IMR-90 (cell line): ENCODE measurements around the gene DSCAM. TPM values are rescaled to one million over a fixed set of nuclear protein-coding genes. Genes with fewer than 3 reads are reported as not detected.

Source experiments
- ATAC-seq: fragments of 200-7000 bp; cut with Tn5 transposase; 2 replicates; pipeline ENCODE4 v1.9.1; 2020; ENCODE audit warnings: low read depth, mild to moderate bottlenecking, moderate library complexity
- BruUV-seq: library from RNA; stranded (reverse); fragments of 400-500 nt; replicated peaks from 2 replicates; lab custom pipeline; 2021; lab: Mats Ljungman, UMichigan
- CTCF ChIA-PET: fragments of 300-600 bp; formaldehyde crosslinking; extraction: SDS; loops from one replicate; lab custom pipeline; 2021; ENCODE audit warnings: antibody characterized with exemption; lab: Yijun Ruan, JAX
- POLR2A ChIA-PET: fragments of 300-600 bp; sonication (Branson Sonifier 250); formaldehyde crosslinking; loops from one replicate; lab custom pipeline; 2022; ENCODE audit warnings: antibody characterized with exemption; ENCODE audit not compliant: unreplicated experiment; lab: Charles Lee
- DNase-seq: peaks from one replicate; pipeline ENCODE4 v3.0.0; 2013
- H2AFZ ChIP-seq: replicated peaks from 2 replicates; pipeline ENCODE3; 2013; ENCODE audit warnings: low read length, mild to moderate bottlenecking; ENCODE audit not compliant: poor library complexity
- H2AK5ac ChIP-seq: 2 replicates; pipeline ENCODE4 v1.6.1; 2013; ENCODE audit warnings: low read depth, low read length, inconsistent platforms
- H2AK9ac ChIP-seq: replicated peaks from 2 replicates; pipeline ENCODE3; 2013; ENCODE audit warnings: mild to moderate bottlenecking, low read depth, low read length, moderate library complexity; ENCODE audit not compliant: poor library complexity
- H2BK120ac ChIP-seq: 2 replicates; pipeline ENCODE4 v1.6.1; 2013; ENCODE audit warnings: low read depth, low read length, inconsistent platforms
- H2BK15ac ChIP-seq: 3 replicates; pipeline ENCODE4 v1.6.1; 2013; ENCODE audit warnings: low read depth, low read length, inconsistent platforms
- H2BK20ac ChIP-seq: 2 replicates; pipeline ENCODE4 v1.6.1; 2013; ENCODE audit warnings: low read depth, mild to moderate bottlenecking, inconsistent platforms, low read length, moderate library complexity
- H2BK5ac ChIP-seq: 2 replicates; pipeline ENCODE4 v1.6.1; 2013; ENCODE audit warnings: mild to moderate bottlenecking, low read depth, low read length, inconsistent platforms; ENCODE audit not compliant: poor library complexity, severe bottlenecking
- H3K14ac ChIP-seq: replicated peaks from 2 replicates; pipeline ENCODE4 v1.6.1; 2013; ENCODE audit warnings: low read depth, low read length, inconsistent platforms
- H3K18ac ChIP-seq: 2 replicates; pipeline ENCODE4 v1.6.1; 2013; ENCODE audit warnings: low read depth, low read length, control low read depth
- H3K23ac ChIP-seq: 2 replicates; pipeline ENCODE4 v1.6.1; 2013; ENCODE audit warnings: low read depth, low read length, inconsistent platforms
- H3K27ac ChIP-seq: 2 replicates; pipeline ENCODE4 v1.5.1; 2013; ENCODE audit warnings: mild to moderate bottlenecking, control low read depth, low read length; ENCODE audit not compliant: insufficient read depth
- H3K27me3 ChIP-seq: 2 replicates; pipeline ENCODE4 v1.6.1; 2013; ENCODE audit warnings: low read length; ENCODE audit not compliant: control insufficient read depth, insufficient read depth
- H3K36me3 ChIP-seq: 2 replicates; pipeline ENCODE4 v1.6.1; 2013; ENCODE audit warnings: low read length, mixed read lengths; ENCODE audit not compliant: control insufficient read depth, insufficient read depth
- H3K4ac ChIP-seq: 2 replicates; pipeline ENCODE4 v1.6.1; 2013; ENCODE audit warnings: low read depth, low read length, inconsistent platforms
- H3K4me1 ChIP-seq: 2 replicates; pipeline ENCODE4 v1.6.1; 2013; ENCODE audit warnings: low read length, mixed read lengths; ENCODE audit not compliant: control insufficient read depth, insufficient read depth
- H3K4me2 ChIP-seq: 2 replicates; pipeline ENCODE4 v1.6.1; 2013; ENCODE audit warnings: low read depth, mild to moderate bottlenecking, control low read depth, low read length, moderate library complexity
- H3K4me3 ChIP-seq: 2 replicates; pipeline ENCODE4 v1.5.1; 2013; ENCODE audit warnings: low read depth, mild to moderate bottlenecking, control low read depth, low read length, moderate library complexity; ENCODE audit not compliant: insufficient read depth
- H3K56ac ChIP-seq: 2 replicates; pipeline ENCODE4 v1.6.1; 2013; ENCODE audit warnings: low read length, inconsistent platforms; ENCODE audit not compliant: insufficient read depth; ENCODE audit errors: extremely low read depth
- H3K79me1 ChIP-seq, 2 experiments: 2 replicates each; pipeline ENCODE4 v1.6.1; 2013; ENCODE audit warnings: low read length in 2 of 2, inconsistent platforms in 1 of 2, low read depth in 1 of 2
- H3K9ac ChIP-seq: 2 replicates; pipeline ENCODE4 v1.6.1; 2013; ENCODE audit warnings: low read depth, low read length, control low read depth
- H3K9me1 ChIP-seq: 2 replicates; pipeline ENCODE4 v1.6.1; 2013; ENCODE audit warnings: low read length, inconsistent platforms; ENCODE audit not compliant: insufficient read depth
- H3K9me3 ChIP-seq: 2 replicates; pipeline ENCODE4 v1.6.1; 2013; ENCODE audit warnings: low read length; ENCODE audit not compliant: control insufficient read depth, insufficient read depth
- H4K20me1 ChIP-seq: 2 replicates; pipeline ENCODE4 v1.6.1; 2013; ENCODE audit warnings: low read length, inconsistent platforms; ENCODE audit not compliant: insufficient read depth
- H4K5ac ChIP-seq: 2 replicates; pipeline ENCODE4 v1.6.1; 2013; ENCODE audit warnings: mild to moderate bottlenecking, low read depth, low read length, control low read depth
- H4K8ac ChIP-seq, 2 experiments: 2 replicates each; pipeline ENCODE4 v1.6.1; 2013; ENCODE audit warnings: low read depth in 2 of 2, low read length in 2 of 2, control low read depth in 1 of 2, inconsistent platforms in 1 of 2
- H4K91ac ChIP-seq: 2 replicates; pipeline ENCODE4 v1.6.1; 2013; ENCODE audit warnings: low read depth, low read length, inconsistent platforms; ENCODE audit not compliant: insufficient read depth
- BHLHE40 ChIP-seq: fragments of 150-350 bp; IDR thresholded peaks from 2 replicates; pipeline ENCODE4 v1.6.1; 2016; ENCODE audit warnings: mild to moderate bottlenecking, low read depth, low read length
- CEBPB ChIP-seq: IDR thresholded peaks from 2 replicates; pipeline ENCODE4 v1.6.1; 2012; ENCODE audit warnings: low read depth, low read length, improper control_type of control experiment
- CHD1 ChIP-seq: IDR thresholded peaks from 2 replicates; pipeline ENCODE4 v1.6.1; 2012; ENCODE audit warnings: low read depth, low read length, improper control_type of control experiment
- CTCF ChIP-seq: conservative IDR thresholded peaks from 2 replicates; pipeline ENCODE4 v1.5.1; 2012; ENCODE audit warnings: mild to moderate bottlenecking, low read depth, low read length, improper control_type of control experiment
- ELK1 ChIP-seq: fragments of 150-350 bp; IDR thresholded peaks from 2 replicates; pipeline ENCODE4 v1.6.1; 2016; ENCODE audit warnings: low read depth, mild to moderate bottlenecking, low read length, moderate library complexity, borderline replicate concordance
- FOS ChIP-seq: fragments of 150-350 bp; IDR thresholded peaks from 2 replicates; pipeline ENCODE4 v1.6.1; 2016; ENCODE audit warnings: low read depth, low read length
- MAFK ChIP-seq: IDR thresholded peaks from 2 replicates; pipeline ENCODE4 v1.6.1; 2012; ENCODE audit warnings: low read depth, low read length, improper control_type of control experiment
- MAZ ChIP-seq: IDR thresholded peaks from 2 replicates; pipeline ENCODE4 v1.6.1; 2012; ENCODE audit warnings: low read depth, mild to moderate bottlenecking, low read length, improper control_type of control experiment, moderate library complexity, borderline replicate concordance
- MXI1 ChIP-seq: IDR thresholded peaks from 2 replicates; pipeline ENCODE4 v1.6.1; 2012; ENCODE audit warnings: low read depth, mild to moderate bottlenecking, low read length, moderate library complexity, borderline replicate concordance
- NFE2L2 ChIP-seq: fragments of 150-350 bp; IDR thresholded peaks from 2 replicates; pipeline ENCODE4 v1.6.1; 2016; ENCODE audit warnings: low read depth, mild to moderate bottlenecking, low read length
- POLR2A ChIP-seq: IDR thresholded peaks from 2 replicates; pipeline ENCODE4 v1.6.1; 2012; ENCODE audit warnings: mild to moderate bottlenecking, low read depth, low read length
- RAD21 ChIP-seq: IDR thresholded peaks from 2 replicates; pipeline ENCODE4 v1.6.1; 2012; ENCODE audit warnings: low read length, improper control_type of control experiment
- RCOR1 ChIP-seq: IDR thresholded peaks from 2 replicates; pipeline ENCODE4 v1.6.1; 2012; ENCODE audit warnings: mild to moderate bottlenecking, low read length, improper control_type of control experiment; ENCODE audit not compliant: insufficient replicate concordance
- RFX5 ChIP-seq: IDR thresholded peaks from 2 replicates; pipeline ENCODE4 v1.8.0; 2012; ENCODE audit warnings: low read depth, mild to moderate bottlenecking, low read length, moderate library complexity
- SMC3 ChIP-seq: fragments of 150-350 bp; IDR thresholded peaks from 2 replicates; pipeline ENCODE4 v1.6.1; 2016; ENCODE audit warnings: low read depth, mild to moderate bottlenecking, antibody characterized with exemption, low read length, moderate library complexity
- USF2 ChIP-seq: fragments of 150-350 bp; IDR thresholded peaks from 2 replicates; pipeline ENCODE4 v1.6.1; 2017; ENCODE audit warnings: mild to moderate bottlenecking, antibody characterized with exemption, low read length, low read depth
- whole genome bisulfite sequencing, 2 experiments: methylation state at CpG; one replicate each; pipeline versions ENCODE4 v1.1.5 to v1.1.7; 2013; ENCODE audit warnings: missing lambda C conversion rate in 2 of 2; ENCODE audit not compliant: insufficient read length in 1 of 2; ENCODE audit errors: extremely low coverage in 2 of 2; 5-methylcytosine and 5-hydroxymethylcytosine counted together
- dilution Hi-C: fragments of 300-500 bp; cut with HindIII; formaldehyde crosslinking; loops from one replicate; pipeline ENCODE4 v1.14.3; 2018; ENCODE audit warnings: low sequenced_read_pairs; ENCODE audit not compliant: unreplicated experiment
- in situ Hi-C: fragments of 300-500 bp; cut with MboI; formaldehyde crosslinking; loops from 3 replicates; pipeline ENCODE4 v1.14.3; 2019; ENCODE audit warnings: low sequenced_read_pairs, inconsistent platforms, mixed read lengths
- intact Hi-C: fragments of 100-400 bp; cut with micrococcal nuclease; formaldehyde crosslinking; loops from 2 replicates; pipeline ENCODE4 v1.10.0; 2022
- polyA plus RNA-seq, 3 experiments: library from polyadenylated mRNA; depleted of rRNA; stranded (reverse); fragments of >200 nt; gene quantifications; 2 replicates each; pipeline ENCODE4 v1.2.3, GENCODE V29; 2012; ENCODE audit warnings: low replicate concordance in 1 of 3
- total RNA-seq: library from RNA; depleted of rRNA; stranded (reverse); fragments of >200 nt; gene quantifications from 2 replicates; pipeline ENCODE4 v1.2.3, GENCODE V29; 2012

DSCAM gene
- total and polyA plus RNA-seq, 2 of the 4 experiments (the other 2 are of a cell fraction), result under 0.01 to 0.02 TPM

GRCh38 chr21:40603774-40604173 is 243.2 kb downstream of the DSCAM start:
- no peak overlapping the region for H3K18ac ChIP-seq
- H3K79me1 ChIP-seq, result no peaks in the 10 kb centered on the region
- no peak overlapping the region for H3K14ac ChIP-seq
- intact Hi-C loops, result no loop called here
- H3K27me3 ChIP-seq, result no peaks in the 10 kb centered on the region
- no peaks in the 10 kb centered on the region for H3K4me1 ChIP-seq
- H3K4me3 ChIP-seq, result no peak overlapping the region
- H2BK15ac ChIP-seq, result no peak overlapping the region
- no peak overlapping the region for H2BK20ac ChIP-seq
- ChIA-PET POLR2A (no interaction called here), CTCF (no interaction called here)
- H3K9me1 ChIP-seq, result no peaks in the 10 kb centered on the region
- ATAC-seq (no peak), DNase-seq (no peak)
- no TSS peak for BruUV-seq
- H3K56ac ChIP-seq, result no peak overlapping the region
- dilution Hi-C loops, result no loop called here
- H3K23ac ChIP-seq, result no peak overlapping the region
- in situ Hi-C loops, result no loop called here
- no peak overlapping the region for H4K8ac ChIP-seq
- no CpG with 5 or more reads among the region's 1 CpG for WGBS, 2 experiments
- no peak overlapping the region for H2BK120ac ChIP-seq
- no peak overlapping the region for H2AFZ ChIP-seq
- H3K27ac ChIP-seq, result no peak overlapping the region
- no peak overlapping the region for H2BK5ac ChIP-seq
- H3K9ac ChIP-seq, result no peak overlapping the region
- no peak for TF ChIP-seq FOS
- no peak for TF ChIP-seq POLR2A
- no peak for TF ChIP-seq RAD21
- no peak for TF ChIP-seq SMC3
- no peak for TF ChIP-seq USF2
- TF ChIP-seq RFX5, result no peak
- no peak for TF ChIP-seq BHLHE40
- TF ChIP-seq CEBPB, result no peak
- TF ChIP-seq MAFK, result no peak
- TF ChIP-seq ELK1, result no peak
- no peak for TF ChIP-seq RCOR1
- TF ChIP-seq CTCF, result no peak
- TF ChIP-seq MXI1, result no peak
- no peak for TF ChIP-seq MAZ
- TF ChIP-seq CHD1, result no peak
- TF ChIP-seq NFE2L2, result no peak
- H3K4ac ChIP-seq, result no peak overlapping the region
- H4K20me1 ChIP-seq, result no peaks in the 10 kb centered on the region
- H4K5ac ChIP-seq, result no peak overlapping the region
- no peak overlapping the region for H2AK9ac ChIP-seq
- no peak overlapping the region for H2AK5ac ChIP-seq
- peaks cover 6% of the 10 kb centered on the region for H3K9me3 ChIP-seq
- H3K4me2 ChIP-seq, result no peak overlapping the region
- H4K91ac ChIP-seq, result no peak overlapping the region
- no peaks in the 10 kb centered on the region for H3K36me3 ChIP-seq
